Measurements from ENCODE around the gene COG7.

DNA sequence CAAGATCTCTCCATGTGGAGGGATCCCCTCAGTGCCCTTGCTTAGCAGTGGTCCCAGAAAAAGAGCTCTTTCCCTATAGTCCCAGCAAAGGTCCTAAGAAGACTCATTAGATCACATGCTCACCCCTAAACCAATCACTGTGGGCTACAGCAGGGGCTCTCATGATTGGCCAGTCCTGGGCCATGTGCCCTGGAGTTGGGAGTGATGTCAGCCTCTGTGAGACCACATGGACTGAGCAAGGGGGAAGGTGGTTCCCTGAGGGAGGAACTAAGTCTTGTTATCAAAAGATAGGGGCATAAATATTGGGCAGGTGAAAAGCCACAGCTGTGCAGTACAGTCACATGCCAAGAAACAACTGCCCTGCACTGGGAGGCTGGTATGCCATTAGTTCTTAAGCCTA lies 99.5 kb downstream of the COG7 start:
- TF ChIP-seq, protein P1, sequence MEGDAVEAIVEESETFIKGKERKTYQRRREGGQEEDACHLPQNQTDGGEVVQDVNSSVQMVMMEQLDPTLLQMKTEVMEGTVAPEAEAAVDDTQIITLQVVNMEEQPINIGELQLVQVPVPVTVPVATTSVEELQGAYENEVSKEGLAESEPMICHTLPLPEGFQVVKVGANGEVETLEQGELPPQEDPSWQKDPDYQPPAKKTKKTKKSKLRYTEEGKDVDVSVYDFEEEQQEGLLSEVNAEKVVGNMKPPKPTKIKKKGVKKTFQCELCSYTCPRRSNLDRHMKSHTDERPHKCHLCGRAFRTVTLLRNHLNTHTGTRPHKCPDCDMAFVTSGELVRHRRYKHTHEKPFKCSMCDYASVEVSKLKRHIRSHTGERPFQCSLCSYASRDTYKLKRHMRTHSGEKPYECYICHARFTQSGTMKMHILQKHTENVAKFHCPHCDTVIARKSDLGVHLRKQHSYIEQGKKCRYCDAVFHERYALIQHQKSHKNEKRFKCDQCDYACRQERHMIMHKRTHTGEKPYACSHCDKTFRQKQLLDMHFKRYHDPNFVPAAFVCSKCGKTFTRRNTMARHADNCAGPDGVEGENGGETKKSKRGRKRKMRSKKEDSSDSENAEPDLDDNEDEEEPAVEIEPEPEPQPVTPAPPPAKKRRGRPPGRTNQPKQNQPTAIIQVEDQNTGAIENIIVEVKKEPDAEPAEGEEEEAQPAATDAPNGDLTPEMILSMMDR (conservative IDR thresholded peaks at IDR 0.05 in 1 of 2, IDR thresholded peaks at IDR 0.05 in 1 of 2; ENCODE audit: low read depth in 1 of 2, low read length in 2 of 2) = no peak
- TF ChIP-seq EZH2 (IDR thresholded peaks at IDR 0.05; ENCODE audit: low read length, missing control alignments) = no peak
